HG03095 (cell line): ENCODE data around the gene AHNAK.
"Not testable (repeated sequence)": the region's sequence is repeated elsewhere in the genome, so short reads cannot be mapped to it uniquely, and the experiment has no call there.

Experiments used
- ATAC-seq: cut with Tn5 transposase; IDR thresholded peaks from one replicate; pipeline ENCODE4 v1.9.1; 2021; ENCODE audit warnings: moderate library complexity; ENCODE audit not compliant: unreplicated experiment

Gene AHNAK

GRCh38 chr11:62546244-62546928, at the start of gene AHNAK:
TSS of gene AHNAK (minus strand) at chr11:62546806. CDS start at chr11:62536098, 10,708 bp downstream.
- no peak for ATAC-seq

- ATAC-seq = no peak
Measured at GRCh38 chr11:62595124-62595523, 48.5 kb upstream of the AHNAK start.

GRCh38 chr11:62593434-62594044, 46.9 kb upstream of the AHNAK start:
- no peak for ATAC-seq

- no peak for ATAC-seq
Measured at GRCh38 chr11:62592989-62593421, 46.4 kb upstream of the AHNAK start.

GRCh38 chr11:62592146-62592815, 45.7 kb upstream of the AHNAK start:
- no peak for ATAC-seq

GRCh38 chr11:62591448-62592145, 45.0 kb upstream of the AHNAK start, which contains the start of gene TUT1:
TSS of gene TUT1 (minus strand) at chr11:62591523. CDS start at chr11:62591485, 38 bp downstream.
- peak; percentile 81 for ATAC-seq

- no peak for ATAC-seq
Measured at GRCh38 chr11:62588966-62589637, 42.5 kb upstream of the AHNAK start.

GRCh38 chr11:62585356-62585755, 38.8 kb upstream of the AHNAK start:
- ATAC-seq = not testable (repeated sequence)

GRCh38 chr11:62581735-62582134, 35.1 kb upstream of the AHNAK start:
- not testable (repeated sequence) for ATAC-seq

GRCh38 chr11:62580959-62581715, 34.5 kb upstream of the AHNAK start:
- ATAC-seq = no peak

- no peak for ATAC-seq
Measured at GRCh38 chr11:62579252-62579651, 32.6 kb upstream of the AHNAK start.

- no peak for ATAC-seq
Measured at GRCh38 chr11:62578541-62578940, 31.9 kb upstream of the AHNAK start.

GRCh38 chr11:62577046-62577714, 30.6 kb upstream of the AHNAK start:
- ATAC-seq = no peak

- ATAC-seq = no peak
Measured at GRCh38 chr11:62575837-62576236, 29.2 kb upstream of the AHNAK start.

GRCh38 chr11:62575156-62575555, 28.6 kb upstream of the AHNAK start:
- ATAC-seq = no peak

- ATAC-seq = no peak
Measured at GRCh38 chr11:62574363-62575071, 27.9 kb upstream of the AHNAK start.

- ATAC-seq = peak; percentile 81
Measured at GRCh38 chr11:62573592-62574362, 27.2 kb upstream of the AHNAK start, which contains the start of gene EEF1G. TSS of gene EEF1G (minus strand) at chr11:62573891. CDS start at chr11:62573842, 49 bp downstream.

- ATAC-seq = no peak
Measured at GRCh38 chr11:62573006-62573591, 26.5 kb upstream of the AHNAK start.
